SKM-1 treated with dmso at 0.1 percent for 144 hours (cell line): ENCODE data around the gene C3orf18.

Source experiments
- DNase-seq: peaks from one replicate; lab custom pipeline; 2025; ENCODE audit not compliant: unreplicated experiment; lab: John Stamatoyannopoulos, UW

C3orf18 gene

GRCh38 chr3:50581459-50581842 lies 13.9 kb upstream of the C3orf18 start:
- DNase-seq: no peak

GRCh38 chr3:50580683-50581458 lies 13.3 kb upstream of the C3orf18 start:
- DNase-seq: no peak

GRCh38 chr3:50577348-50577747 lies 9.8 kb upstream of the C3orf18 start:
- DNase-seq: no peak

- DNase-seq: no peak
Measured at GRCh38 chr3:50575372-50575771, 7.8 kb upstream of the C3orf18 start.

GRCh38 chr3:50574444-50574831 lies 6.9 kb upstream of the C3orf18 start:
- no peak for DNase-seq

GRCh38 chr3:50573566-50574443 lies 6.3 kb upstream of the C3orf18 start:
- no peak for DNase-seq

- no peak for DNase-seq
Measured at GRCh38 chr3:50572801-50573371, 5.3 kb upstream of the C3orf18 start.

GRCh38 chr3:50572158-50572557 lies 4.6 kb upstream of the C3orf18 start:
- DNase-seq: peak; percentile 67

- no peak for DNase-seq
Measured at GRCh38 chr3:50571486-50571885, 3.9 kb upstream of the C3orf18 start.

- no peak for DNase-seq
Measured at GRCh38 chr3:50570508-50571279, 3.1 kb upstream of the C3orf18 start.

- peak; percentile 91 for DNase-seq
Measured at GRCh38 chr3:50568947-50569749, 1.6 kb upstream of the C3orf18 start, which contains the start of gene HEMK1. Gene HEMK1, plus strand, starts transcription at chr3:50569522. Its CDS starts 1,583 bp downstream, at chr3:50571105.

- DNase-seq: no peak
Measured at GRCh38 chr3:50567011-50567385, 549 bp downstream of the C3orf18 start.

GRCh38 chr3:50564321-50564720 lies 3.2 kb downstream of the C3orf18 start:
- DNase-seq: no peak

- no peak for DNase-seq
Measured at GRCh38 chr3:50563867-50564266, 3.7 kb downstream of the C3orf18 start.

GRCh38 chr3:50562861-50563260 lies 4.7 kb downstream of the C3orf18 start:
- no peak for DNase-seq

GRCh38 chr3:50559702-50560101 lies 7.8 kb downstream of the C3orf18 start:
- DNase-seq: no peak

GRCh38 chr3:50557915-50558314 lies 9.6 kb downstream of the C3orf18 start:
- DNase-seq: no peak

GRCh38 chr3:50557106-50557505 lies 10.4 kb downstream of the C3orf18 start:
- DNase-seq: no peak

GRCh38 chr3:50554553-50554952 lies 13.0 kb downstream of the C3orf18 start:
- no peak for DNase-seq

GRCh38 chr3:50552598-50552997 lies 14.9 kb downstream of the C3orf18 start:
- no peak for DNase-seq
